Keratinocyte (primary cell): ENCODE data around the gene MICAL2. TPM values are rescaled to one million over a fixed set of nuclear protein-coding genes. Genes with fewer than 3 reads are reported as not detected.

ENCODE experiments used
- DNase-seq: peaks from one replicate; pipeline ENCODE4 v3.0.0-alpha.2; 2011; ENCODE audit warnings: low read depth, missing footprints, low spot score
- FAIRE-seq: peaks from 2 replicates; lab custom pipeline; 2011; peaks lifted over from hg19 to GRCh38; lab: Jason Lieb, UNC
- H2AFZ ChIP-seq: 2 replicates; pipeline ENCODE4 v1.6.0; 2012; ENCODE audit warnings: low read length, control low read depth, inconsistent platforms; ENCODE audit not compliant: control insufficient read depth
- H3K27ac ChIP-seq: 2 replicates; pipeline ENCODE4 v1.5.1; 2011; ENCODE audit warnings: low read length; ENCODE audit not compliant: control insufficient read depth, insufficient read depth
- H3K27me3 ChIP-seq: 3 replicates; pipeline ENCODE4 v1.6.0; 2011; ENCODE audit warnings: low read length; ENCODE audit not compliant: control insufficient read depth, insufficient read depth; ENCODE audit errors: extremely low read depth
- H3K36me3 ChIP-seq, 2 experiments: 2 replicates in 1 of 2; 3 replicates in 1 of 2; pipeline ENCODE4 v1.5.1; 2011; ENCODE audit warnings: low read length in 2 of 2, mild to moderate bottlenecking in 1 of 2; ENCODE audit not compliant: control insufficient read depth in 2 of 2, insufficient read depth in 2 of 2; ENCODE audit errors: extremely low read depth in 1 of 2
- H3K4me1 ChIP-seq: 3 replicates; pipeline ENCODE4 v1.5.1; 2011; ENCODE audit warnings: low read length; ENCODE audit not compliant: control insufficient read depth, insufficient read depth; ENCODE audit errors: extremely low read depth
- H3K4me2 ChIP-seq: 3 replicates; pipeline ENCODE4 v1.6.0; 2011; ENCODE audit warnings: low read depth, low read length; ENCODE audit not compliant: control insufficient read depth, insufficient read depth; ENCODE audit errors: extremely low read depth
- H3K4me3 ChIP-seq, 3 experiments: fragments of 200-600 bp in 1 of 3; sonication (generic) in 1 of 3; 2 replicates in 2 of 3; 3 replicates in 1 of 3; pipeline ENCODE4 v1.5.1; 2011 to 2016; ENCODE audit warnings: low read length in 3 of 3, mild to moderate bottlenecking in 3 of 3, control low read depth in 2 of 3, inconsistent platforms in 1 of 3, low read depth in 1 of 3, mixed read lengths in 1 of 3, mixed run types in 1 of 3, moderate library complexity in 1 of 3; ENCODE audit not compliant: control insufficient read depth in 2 of 3, insufficient read depth in 2 of 3; ENCODE audit errors: extremely low read depth in 1 of 3
- H3K79me2 ChIP-seq: 2 replicates; pipeline ENCODE4 v1.6.0; 2012; ENCODE audit warnings: low read length; ENCODE audit not compliant: control insufficient read depth, insufficient read depth
- H3K9ac ChIP-seq: 3 replicates; pipeline ENCODE4 v1.6.0; 2011; ENCODE audit warnings: low read length; ENCODE audit not compliant: control insufficient read depth, insufficient read depth; ENCODE audit errors: extremely low read depth
- H3K9me1 ChIP-seq: 3 replicates; pipeline ENCODE4 v1.6.0; 2011; ENCODE audit warnings: low read length; ENCODE audit not compliant: control insufficient read depth, insufficient read depth; ENCODE audit errors: extremely low read depth
- H3K9me3 ChIP-seq: 2 replicates; pipeline ENCODE4 v1.5.1; 2012; ENCODE audit warnings: low read depth, low read length; ENCODE audit not compliant: control insufficient read depth
- H4K20me1 ChIP-seq: 3 replicates; pipeline ENCODE4 v1.6.0; 2011; ENCODE audit warnings: low read length; ENCODE audit not compliant: control insufficient read depth, insufficient read depth; ENCODE audit errors: extremely low read depth
- EZH2 ChIP-seq: IDR thresholded peaks from one replicate; pipeline ENCODE4 v1.6.1; 2012; ENCODE audit warnings: inconsistent platforms, mild to moderate bottlenecking, low read length, moderate library complexity
- dilution Hi-C: fragments of 300-500 bp; cut with MboI; formaldehyde crosslinking; loops from one replicate; pipeline ENCODE4 v1.7.0; 2020; ENCODE audit warnings: low sequenced_read_pairs; ENCODE audit not compliant: extremely low pct_ligation_motif_present
- polyA plus RNA-seq, 5 experiments: library from polyadenylated mRNA; depleted of rRNA in 3 of 5; stranded (reverse) in 3 of 5; stranded (forward) in 1 of 5; unstranded in 1 of 5; fragments of >200 nt; gene quantifications; 1 replicate in 1 of 5; 2 replicates in 3 of 5; 3 replicates in 1 of 5; pipeline versions ENCODE4 v1.2.1 to v1.2.3, GENCODE V29; 2011 to 2012; ENCODE audit warnings: missing spikeins in 2 of 5, low read depth in 1 of 5, low replicate concordance in 1 of 5
- TF ChIP-seq, protein P1 (sequence below), 3 experiments: IDR thresholded peaks in 1 of 3; conservative IDR thresholded peaks in 1 of 3; optimal IDR thresholded peaks in 1 of 3; 2 replicates in 2 of 3; 3 replicates in 1 of 3; pipeline versions ENCODE3 to v1.5.1; 2011; ENCODE audit warnings: low read length in 3 of 3, mild to moderate bottlenecking in 3 of 3, moderate library complexity in 2 of 3, control low read depth in 1 of 3, inconsistent platforms in 1 of 3; ENCODE audit not compliant: insufficient read depth in 2 of 3; ENCODE audit errors: extremely low read depth in 1 of 3

The MICAL2 gene
- polyA plus RNA-seq, 1 donor (not counting 4 experiments of a cell fraction or from before 2014, with no cell fraction given), result 83.9 TPM

DNA sequence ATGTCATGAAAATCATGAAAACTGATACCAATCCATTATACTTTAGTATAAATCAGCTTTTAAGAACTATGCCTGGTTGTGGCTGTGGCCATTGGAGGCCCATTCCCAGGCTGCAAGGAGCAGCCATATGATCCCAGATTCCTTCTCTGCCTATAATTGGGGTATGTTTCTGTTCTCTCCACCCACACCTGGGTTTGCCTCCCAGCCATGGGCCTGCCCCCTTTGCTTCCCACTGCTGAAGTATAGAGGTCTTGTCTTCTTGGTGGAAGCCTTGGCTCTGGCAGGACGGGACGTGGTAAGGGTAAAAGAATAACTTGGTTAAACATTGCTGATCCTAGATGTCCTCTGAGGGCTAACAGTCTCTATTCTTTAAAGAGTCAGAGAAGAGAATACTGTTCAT is 2.4 kb downstream of the MICAL2 start:
- H4K20me1 ChIP-seq, result peaks cover 36% of the 10 kb centered on the region
- peaks cover 77% of the 10 kb centered on the region for H3K79me2 ChIP-seq
- no peak overlapping the region for H2AFZ ChIP-seq
- DNase-seq (no peak), FAIRE-seq (no peak)
- peak overlapping the region; percentile 97 for H3K9ac ChIP-seq
- H3K9me3 ChIP-seq, result no peaks in the 10 kb centered on the region
- peak overlapping the region; percentile 70 to 90 (median 89) for H3K4me3 ChIP-seq
- H3K9me1 ChIP-seq, result peaks cover 7% of the 10 kb centered on the region
- H3K27me3 ChIP-seq, result no peaks in the 10 kb centered on the region
- peaks cover 60% of the 10 kb centered on the region for H3K4me1 ChIP-seq
- H3K36me3 ChIP-seq, result peaks cover 23 to 49% of the 10 kb centered on the region in 2 experiments
- H3K4me2 ChIP-seq, result peak overlapping the region; percentile 98
- TF ChIP-seq, protein P1, sequence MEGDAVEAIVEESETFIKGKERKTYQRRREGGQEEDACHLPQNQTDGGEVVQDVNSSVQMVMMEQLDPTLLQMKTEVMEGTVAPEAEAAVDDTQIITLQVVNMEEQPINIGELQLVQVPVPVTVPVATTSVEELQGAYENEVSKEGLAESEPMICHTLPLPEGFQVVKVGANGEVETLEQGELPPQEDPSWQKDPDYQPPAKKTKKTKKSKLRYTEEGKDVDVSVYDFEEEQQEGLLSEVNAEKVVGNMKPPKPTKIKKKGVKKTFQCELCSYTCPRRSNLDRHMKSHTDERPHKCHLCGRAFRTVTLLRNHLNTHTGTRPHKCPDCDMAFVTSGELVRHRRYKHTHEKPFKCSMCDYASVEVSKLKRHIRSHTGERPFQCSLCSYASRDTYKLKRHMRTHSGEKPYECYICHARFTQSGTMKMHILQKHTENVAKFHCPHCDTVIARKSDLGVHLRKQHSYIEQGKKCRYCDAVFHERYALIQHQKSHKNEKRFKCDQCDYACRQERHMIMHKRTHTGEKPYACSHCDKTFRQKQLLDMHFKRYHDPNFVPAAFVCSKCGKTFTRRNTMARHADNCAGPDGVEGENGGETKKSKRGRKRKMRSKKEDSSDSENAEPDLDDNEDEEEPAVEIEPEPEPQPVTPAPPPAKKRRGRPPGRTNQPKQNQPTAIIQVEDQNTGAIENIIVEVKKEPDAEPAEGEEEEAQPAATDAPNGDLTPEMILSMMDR (optimal IDR thresholded peaks at IDR 0.05 in 1 of 3, IDR thresholded peaks at IDR 0.05 in 1 of 3, conservative IDR thresholded peaks at IDR 0.05 in 1 of 3; ENCODE audit: extremely low read depth in 1 of 3, insufficient read depth in 2 of 3, low read length in 3 of 3), result no peak
- TF ChIP-seq EZH2, result no peak
- peak overlapping the region; percentile 99 for H3K27ac ChIP-seq
- dilution Hi-C loops, result no loop called here

DNA sequence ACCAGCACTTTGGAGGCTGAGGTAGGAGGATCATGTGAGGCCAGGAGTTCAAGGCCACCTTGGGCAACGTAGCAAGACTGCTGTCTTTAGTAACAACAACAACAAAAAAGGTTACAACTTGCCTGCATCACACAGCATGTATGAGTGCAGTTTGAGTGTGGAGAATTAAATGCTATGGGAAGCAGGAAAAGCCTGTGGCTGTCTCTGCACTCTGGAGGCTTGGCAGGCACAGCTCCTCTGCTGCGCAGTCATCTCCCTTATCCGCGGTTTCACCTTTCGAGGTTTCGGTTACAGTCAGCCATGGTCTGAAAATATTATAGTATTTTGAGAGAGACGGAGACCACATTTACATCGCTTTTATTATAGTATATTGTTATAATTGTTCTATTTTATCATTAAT is 2.9 kb downstream of the MICAL2 start:
- Histone ChIP-seq H3K9me3 (no peaks in the 10 kb centered on the region), H3K36me3 (peaks cover 27 to 54% of the 10 kb centered on the region in 2 experiments), H3K4me3 (peak overlapping the region; percentile 70 to 90 (median 89)), H3K27ac (peak overlapping the region; percentile 99), H3K9ac (peak overlapping the region; percentile 97), H3K4me2 (peak overlapping the region; percentile 98), H2AFZ (no peak overlapping the region), H4K20me1 (peaks cover 41% of the 10 kb centered on the region), H3K27me3 (no peaks in the 10 kb centered on the region), H3K9me1 (peaks cover 13% of the 10 kb centered on the region), H3K79me2 (peaks cover 82% of the 10 kb centered on the region), H3K4me1 (peaks cover 65% of the 10 kb centered on the region)
- TF ChIP-seq, protein P1 (optimal IDR thresholded peaks at IDR 0.05 in 1 of 3, IDR thresholded peaks at IDR 0.05 in 1 of 3, conservative IDR thresholded peaks at IDR 0.05 in 1 of 3; ENCODE audit: extremely low read depth in 1 of 3, insufficient read depth in 2 of 3, low read length in 3 of 3), result no peak
- DNase-seq (no peak), FAIRE-seq (no peak)
- dilution Hi-C loops, result no loop called here
